ENCODE results near the gene KCTD1.

- TF ChIP-seq CTCF (IDR thresholded peaks at IDR 0.05) (no peak), POLR2A (IDR thresholded peaks at IDR 0.05) (no peak)
These were observed 3.3 kb upstream of the KCTD1 start for GRCh38 chr18:26551695-26552081.

Measured in lower leg skin (tissue), 3 donors.